ENCODE measurements around the gene PKNOX2. TPM values are rescaled to one million over a fixed set of nuclear protein-coding genes. Genes with fewer than 3 reads are reported as not detected.

Gene PKNOX2
- total RNA-seq, 1 donor from 2014 or later, result 12.1 TPM

- TF ChIP-seq CTCF (IDR thresholded peaks at IDR 0.05), result no peak
- DNase-seq (ENCODE audit: low spot score in 2 of 2), result no peak
- H3K4me3 ChIP-seq, result no peak overlapping the region
- H3K36me3 ChIP-seq, result no peaks in the 10 kb centered on the region
- H3K27ac ChIP-seq, result no peak overlapping the region
- intact Hi-C loops (cut with DNase I), result no loop called here
- no peaks in the 10 kb centered on the region for H3K27me3 ChIP-seq
- H3K9me3 ChIP-seq, result no peaks in the 10 kb centered on the region
- no peaks in the 10 kb centered on the region for H3K4me1 ChIP-seq
Measured at GRCh38 chr11:125292100-125292499, 127.5 kb downstream of the PKNOX2 start.

- H3K36me3 ChIP-seq, result no peaks in the 10 kb centered on the region
- no peaks in the 10 kb centered on the region for H3K9me3 ChIP-seq
- no peak overlapping the region for H3K27ac ChIP-seq
- no peak for TF ChIP-seq CTCF (IDR thresholded peaks at IDR 0.05)
- intact Hi-C loops (cut with DNase I), result no loop called here
- no peaks in the 10 kb centered on the region for H3K27me3 ChIP-seq
- H3K4me1 ChIP-seq, result no peaks in the 10 kb centered on the region
- no peak for DNase-seq (ENCODE audit: low spot score in 2 of 2)
- H3K4me3 ChIP-seq, result no peak overlapping the region
Measured at GRCh38 chr11:125293596-125293995, 129.0 kb downstream of the PKNOX2 start.

GRCh38 chr11:125295931-125296330, 131.4 kb downstream of the PKNOX2 start:
- Histone ChIP-seq H3K4me3 (no peak overlapping the region), H3K36me3 (no peaks in the 10 kb centered on the region), H3K9me3 (no peaks in the 10 kb centered on the region), H3K27ac (no peak overlapping the region), H3K4me1 (peaks cover 0 to 7% of the 10 kb centered on the region in 2 donors), H3K27me3 (no peaks in the 10 kb centered on the region)
- no peak for TF ChIP-seq CTCF (IDR thresholded peaks at IDR 0.05)
- no peak for DNase-seq (ENCODE audit: low spot score in 2 of 2)
- intact Hi-C loops (cut with DNase I), result no loop called here

GRCh38 chr11:125297346-125297915, 132.9 kb downstream of the PKNOX2 start:
- Histone ChIP-seq H3K4me1 (peaks cover 0 to 10% of the 10 kb centered on the region in 2 donors), H3K4me3 (no peak overlapping the region), H3K27ac (no peak overlapping the region), H3K27me3 (no peaks in the 10 kb centered on the region), H3K36me3 (no peaks in the 10 kb centered on the region), H3K9me3 (no peaks in the 10 kb centered on the region)
- intact Hi-C loops (cut with DNase I), result no loop called here
- DNase-seq (ENCODE audit: low spot score in 2 of 2), result no peak
- TF ChIP-seq CTCF (IDR thresholded peaks at IDR 0.05), result no peak

- DNase-seq (ENCODE audit: low spot score in 2 of 2), result no peak
- no peaks in the 10 kb centered on the region for H3K27me3 ChIP-seq
- H3K27ac ChIP-seq, result no peak overlapping the region
- no peaks in the 10 kb centered on the region for H3K36me3 ChIP-seq
- intact Hi-C loops (cut with DNase I), result no loop called here
- H3K9me3 ChIP-seq, result no peaks in the 10 kb centered on the region
- H3K4me1 ChIP-seq, result peaks cover 0 to 10% of the 10 kb centered on the region in 2 donors
- TF ChIP-seq CTCF (IDR thresholded peaks at IDR 0.05), result no peak
- no peak overlapping the region for H3K4me3 ChIP-seq
Measured at GRCh38 chr11:125299061-125299615, 134.6 kb downstream of the PKNOX2 start.

All from ascending aorta (tissue), 2 donors.